CD14-positive monocyte (primary cell): ENCODE results near the gene CABP4. TPM values are rescaled to one million over a fixed set of nuclear protein-coding genes. Genes with fewer than 3 reads are reported as not detected.
A peak's percentile ranks its signal among the peaks of the same experiment; 100 is the strongest.
"Not testable (repeated sequence)": the region's sequence is repeated elsewhere in the genome, so short reads cannot be mapped to it uniquely, and the experiment has no call there.

Experiments
- DNase-seq, 3 donors: peaks; one replicate each; pipeline ENCODE4 v3.0.0-alpha.2; 2011 to 2022
- H2AFZ ChIP-seq: 2 replicates; pipeline ENCODE4 v1.6.0; 2012; ENCODE audit warnings: mild to moderate bottlenecking, low read depth, low read length, inconsistent platforms; ENCODE audit not compliant: insufficient read depth, poor library complexity, severe bottlenecking
- H3K27ac ChIP-seq, 2 donors: 1 replicate in 1 of 2; 2 replicates in 1 of 2; pipeline ENCODE4 v1.5.1; 2012 to 2013; ENCODE audit warnings: low read length in 2 of 2, control low read depth in 1 of 2, inconsistent platforms in 1 of 2, low read depth in 1 of 2, mild to moderate bottlenecking in 1 of 2
- H3K27me3 ChIP-seq, 2 donors: one replicate each; pipeline versions ENCODE4 v1.6.0 to v1.6.1; 2011 to 2013; ENCODE audit warnings: low read length in 2 of 2; ENCODE audit not compliant: control insufficient read depth in 2 of 2, insufficient read depth in 2 of 2
- H3K36me3 ChIP-seq, 2 donors: replicated peaks in 1 of 2; 1 replicate in 1 of 2; 2 replicates in 1 of 2; pipeline versions ENCODE4 v1.5.1 to v1.6.1; 2012 to 2013; ENCODE audit warnings: low read length in 2 of 2, control low read depth in 1 of 2, inconsistent platforms in 1 of 2, mild to moderate bottlenecking in 1 of 2; ENCODE audit not compliant: insufficient read depth in 2 of 2, control insufficient read depth in 1 of 2
- H3K4me1 ChIP-seq, 2 donors: 1 replicate in 1 of 2; 2 replicates in 1 of 2; pipeline versions ENCODE4 v1.5.1 to v1.6.1; 2012 to 2013; ENCODE audit warnings: low read length in 2 of 2, control low read depth in 1 of 2, inconsistent platforms in 1 of 2, mild to moderate bottlenecking in 1 of 2, moderate library complexity in 1 of 2; ENCODE audit not compliant: insufficient read depth in 2 of 2, control insufficient read depth in 1 of 2
- H3K4me2 ChIP-seq: replicated peaks from 2 replicates; pipeline ENCODE3; 2012; ENCODE audit warnings: low read length, moderate library complexity, mild to moderate bottlenecking; ENCODE audit not compliant: poor library complexity, severe bottlenecking; ENCODE audit errors: extremely low read depth
- H3K4me3 ChIP-seq, 3 experiments: fragments of 200-600 bp in 1 of 3; sonication (generic) in 1 of 3; replicated peaks in 1 of 3; 1 replicate in 2 of 3; 2 replicates in 1 of 3; pipeline ENCODE4 v1.5.1; 2011 to 2013; ENCODE audit warnings: low read length in 3 of 3, mild to moderate bottlenecking in 3 of 3, control low read depth in 2 of 3, low read depth in 2 of 3, inconsistent platforms in 1 of 3, moderate library complexity in 1 of 3
- H3K79me2 ChIP-seq: 2 replicates; pipeline ENCODE4 v1.6.0; 2012; ENCODE audit warnings: mild to moderate bottlenecking, control low read depth, inconsistent platforms, low read length, moderate library complexity; ENCODE audit not compliant: insufficient read depth
- H3K9ac ChIP-seq: 2 replicates; pipeline ENCODE4 v1.6.0; 2017; ENCODE audit warnings: low read length, mild to moderate bottlenecking; ENCODE audit not compliant: insufficient read depth, poor library complexity, severe bottlenecking
- H3K9me3 ChIP-seq, 2 donors: replicated peaks in 1 of 2; 1 replicate in 1 of 2; 2 replicates in 1 of 2; pipeline versions ENCODE4 v1.5.1 to v1.6.1; 2012 to 2013; ENCODE audit warnings: low read length in 2 of 2, control low read depth in 1 of 2; ENCODE audit not compliant: control insufficient read depth in 1 of 2, insufficient read depth in 1 of 2
- H4K20me1 ChIP-seq: 2 replicates; pipeline ENCODE4 v1.6.0; 2012; ENCODE audit warnings: mild to moderate bottlenecking, low read length, control low read depth, moderate library complexity; ENCODE audit not compliant: insufficient read depth
- H3K27ac Mint-ChIP-seq, 7 donors: one replicate each; pipeline ENCODE4 v1.8.0; 2020; ENCODE audit warnings: mild to moderate bottlenecking in 7 of 7, mixed read lengths in 7 of 7, moderate library complexity in 6 of 7, inconsistent platforms in 2 of 7
- H3K27me3 Mint-ChIP-seq, 3 donors: one replicate each; pipeline ENCODE4 v1.8.0; 2021 to 2022; ENCODE audit warnings: low read depth in 3 of 3, mild to moderate bottlenecking in 3 of 3, mixed read lengths in 3 of 3, moderate library complexity in 3 of 3, inconsistent platforms in 1 of 3
- H3K36me3 Mint-ChIP-seq, 2 donors: one replicate each; pipeline ENCODE4 v1.8.0; 2020; ENCODE audit warnings: mixed read lengths in 2 of 2, inconsistent platforms in 1 of 2, mild to moderate bottlenecking in 1 of 2
- H3K4me1 Mint-ChIP-seq: one replicate; pipeline ENCODE4 v1.8.0; 2020; ENCODE audit warnings: mild to moderate bottlenecking, mixed read lengths
- H3K4me3 Mint-ChIP-seq, 2 donors: one replicate each; pipeline ENCODE4 v1.8.0; 2020; ENCODE audit warnings: mild to moderate bottlenecking in 2 of 2, mixed read lengths in 2 of 2, moderate library complexity in 1 of 2
- H3K9me3 Mint-ChIP-seq, 7 donors: one replicate each; pipeline ENCODE4 v1.8.0; 2020 to 2022; ENCODE audit warnings: mixed read lengths in 7 of 7, mild to moderate bottlenecking in 6 of 7, moderate library complexity in 6 of 7, inconsistent platforms in 2 of 7
- CTCF ChIP-seq: fragments of 200-600 bp; IDR thresholded peaks from one replicate; pipeline ENCODE4 v1.8.0; 2022; ENCODE audit warnings: antibody characterized with exemption, mild to moderate bottlenecking
- WGBS: methylation state at CpG from one replicate; pipeline ENCODE4 v1.1.5; 2013; ENCODE audit warnings: missing lambda C conversion rate; ENCODE audit not compliant: insufficient coverage; 5-methylcytosine and 5-hydroxymethylcytosine counted together
- intact Hi-C, 2 donors: fragments of 100-400 bp; cut with micrococcal nuclease; formaldehyde crosslinking; loops; one replicate each; pipeline versions ENCODE4 v1.15.0 to v1.15.1; 2023
- polyA plus RNA-seq, 3 donors: library from polyadenylated mRNA; depleted of rRNA in 1 of 3; unstranded in 2 of 3; stranded (reverse) in 1 of 3; fragments of 300-500 nt in 2 of 3; fragments of >200 nt in 1 of 3; fragmentation: Illumina TruSeq in 2 of 3; gene quantifications; 1 replicate in 2 of 3; 2 replicates in 1 of 3; pipeline ENCODE4 v1.2.3, GENCODE V29; 2012 to 2021

CABP4 gene
- polyA plus RNA-seq, 3 donors = 0.28 to 1.7 TPM; not detected in 1

DNA sequence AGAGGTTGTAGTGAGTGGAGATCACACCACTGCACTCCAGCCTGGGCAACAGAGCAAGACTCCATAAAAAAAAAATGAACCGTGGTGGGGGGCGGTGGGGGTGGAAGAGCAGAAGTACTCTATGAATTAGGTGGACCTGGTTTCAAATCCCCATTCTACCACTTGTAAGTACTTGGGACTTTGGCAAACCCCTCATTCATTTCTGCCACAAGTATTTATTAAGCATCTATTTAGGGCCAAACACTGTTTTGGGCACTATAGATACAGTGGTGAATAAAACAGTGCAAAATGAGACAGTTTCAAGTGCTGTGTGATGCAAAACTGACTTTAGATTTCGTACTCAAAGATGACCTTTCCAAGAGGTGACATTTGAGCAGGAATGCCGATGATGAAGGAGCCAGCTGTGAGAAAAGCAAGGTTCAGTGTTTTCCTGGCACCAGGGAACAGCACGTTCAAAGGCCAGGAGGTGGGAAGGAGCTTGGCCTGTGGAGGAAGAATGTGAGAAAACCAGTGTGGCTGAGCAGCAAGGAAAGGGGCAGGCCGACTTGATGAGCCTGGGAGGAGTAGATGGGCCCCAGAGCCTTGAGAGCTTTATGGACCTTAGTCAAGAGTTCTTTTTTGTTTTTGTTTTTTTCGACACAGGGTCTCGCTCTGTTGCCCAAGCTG, 15.3 kb downstream of the CABP4 start:
- Histone ChIP-seq H3K4me2 (no peak overlapping the region), H4K20me1 (no peaks in the 10 kb centered on the region), H3K27me3 (no peaks in the 10 kb centered on the region), H3K4me3 (no peak overlapping the region), H2AFZ (no peak overlapping the region), H3K36me3 (no peaks in the 10 kb centered on the region), H3K4me1 (peaks cover 13 to 30% of the 10 kb centered on the region in 2 donors), H3K9ac (no peak overlapping the region), H3K9me3 (no peaks in the 10 kb centered on the region), H3K27ac (no peak overlapping the region), H3K79me2 (no peaks in the 10 kb centered on the region)
- no peaks in the 10 kb centered on the region for H3K9me3 Mint-ChIP-seq
- H3K36me3 Mint-ChIP-seq = peaks cover 0 to under 1% of the 10 kb centered on the region in 2 donors
- TF ChIP-seq CTCF = no peak
- no peak for DNase-seq
- WGBS = 97% methylated on average over 6 of the region's 8 CpGs
- H3K4me3 Mint-ChIP-seq = no peak overlapping the region
- H3K4me1 Mint-ChIP-seq = peaks cover 20% of the 10 kb centered on the region
- intact Hi-C loops = no loop called here
- peaks cover 0 to 14% (median 5%) of the 10 kb centered on the region in 3 donors for H3K27me3 Mint-ChIP-seq
- H3K27ac Mint-ChIP-seq = peak overlapping the region in 1 of 7 donors; percentile 2

DNA sequence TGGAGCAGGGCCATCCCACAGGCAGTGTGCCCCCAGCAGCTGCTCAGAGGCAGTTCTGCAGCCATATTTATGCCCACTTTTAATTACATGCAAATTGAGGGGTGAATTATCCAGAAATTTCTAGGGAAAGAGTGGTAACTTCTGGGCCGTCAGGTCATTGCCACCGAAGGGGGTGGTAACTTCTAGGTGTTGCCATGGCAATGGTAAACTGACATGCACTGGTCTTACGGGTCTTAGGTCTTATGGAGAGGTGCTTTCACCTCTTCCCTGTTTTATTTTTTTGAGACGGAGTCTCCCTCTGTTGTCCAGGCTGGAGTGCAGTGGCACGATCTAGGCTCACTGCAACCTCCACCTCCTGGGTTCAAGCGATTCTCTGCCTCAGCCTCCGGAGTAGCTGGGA, 17.7 kb downstream of the CABP4 start:
- Mint-ChIP-seq H3K36me3 (no peaks in the 10 kb centered on the region), H3K4me3 (no peak overlapping the region), H3K4me1 (peaks cover 11% of the 10 kb centered on the region), H3K27me3 (peaks cover 7 to 14% (median 7%) of the 10 kb centered on the region in 3 donors), H3K9me3 (peaks cover 0 to 9% (median 0%) of the 10 kb centered on the region in 7 donors), H3K27ac (no peak overlapping the region)
- no peak overlapping the region for H3K4me2 ChIP-seq
- peaks cover 12 to 18% of the 10 kb centered on the region in 2 donors for H3K4me1 ChIP-seq
- no peaks in the 10 kb centered on the region for H3K79me2 ChIP-seq
- H3K27me3 ChIP-seq = no peaks in the 10 kb centered on the region
- H3K36me3 ChIP-seq = no peaks in the 10 kb centered on the region
- WGBS = no CpG with 5 or more reads among the region's 7 CpGs
- H3K9me3 ChIP-seq = no peaks in the 10 kb centered on the region
- DNase-seq = no peak
- no peak overlapping the region for H3K27ac ChIP-seq
- H3K4me3 ChIP-seq = no peak overlapping the region
- intact Hi-C loops = no loop called here
- H2AFZ ChIP-seq = no peak overlapping the region
- no peaks in the 10 kb centered on the region for H4K20me1 ChIP-seq
- no peak overlapping the region for H3K9ac ChIP-seq
- TF ChIP-seq CTCF = no peak

DNA sequence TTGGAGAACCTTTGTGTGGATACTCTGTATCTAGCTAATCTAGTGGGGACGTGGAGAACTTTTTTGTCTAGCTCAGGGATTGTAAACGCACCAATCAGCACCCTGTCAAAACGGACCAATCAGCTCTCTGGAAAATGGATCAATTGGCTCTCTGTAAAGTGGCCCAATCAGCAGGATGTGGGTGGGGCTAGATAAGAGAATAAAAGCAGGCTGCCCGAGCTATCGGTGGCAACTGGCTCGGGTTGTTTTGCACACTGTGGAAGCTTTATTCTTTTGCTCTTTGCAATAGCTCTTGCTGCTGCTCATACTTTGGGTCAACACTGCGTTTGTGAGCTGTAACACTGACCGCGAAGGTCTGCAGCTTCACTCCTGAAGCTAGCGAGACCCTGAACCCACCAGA, 21.5 kb downstream of the CABP4 start:
- intact Hi-C loops, H3K79me2 ChIP-seq, H2AFZ ChIP-seq, H3K4me1 Mint-ChIP-seq, H3K4me3 Mint-ChIP-seq, H3K4me1 ChIP-seq, H4K20me1 ChIP-seq, DNase-seq, H3K9me3 Mint-ChIP-seq, H3K27ac ChIP-seq, H3K9ac ChIP-seq, H3K9me3 ChIP-seq, H3K4me3 ChIP-seq, H3K36me3 ChIP-seq, H3K27ac Mint-ChIP-seq, H3K4me2 ChIP-seq, H3K36me3 Mint-ChIP-seq, H3K27me3 ChIP-seq: not testable (repeated sequence)
- H3K27me3 Mint-ChIP-seq = peaks cover 9 to 15% (median 9%) of the 10 kb centered on the region in 3 donors
- WGBS = 92% methylated on average over 10 of the region's 10 CpGs
